ENCODE data around the gene FRMD3.

The FRMD3 gene

GRCh38 chr9:83560169-83560826 is 22.1 kb upstream of the FRMD3 start:
- TF ChIP-seq CTCF (IDR thresholded peaks at IDR 0.05), result no peak

GRCh38 chr9:83557771-83558170 is 19.6 kb upstream of the FRMD3 start:
- Histone ChIP-seq H3K4me2 (ENCODE audit: low read length) (no peak overlapping the region), H3K4me1 (no peaks in the 10 kb centered on the region), H3K27me3 (ENCODE audit: control insufficient read depth, insufficient read depth, low read length) (no peaks in the 10 kb centered on the region), H3K27ac (no peak overlapping the region), H3K9ac (no peak overlapping the region), H3K9me3 (ENCODE audit: control insufficient read depth, low read length) (no peaks in the 10 kb centered on the region), H3K4me3 (ENCODE audit: low read depth, low read length) (no peak overlapping the region), H3K79me2 (no peaks in the 10 kb centered on the region), H2AFZ (no peak overlapping the region), H3K36me3 (ENCODE audit: control insufficient read depth, insufficient read depth, low read length) (no peaks in the 10 kb centered on the region)
- TF ChIP-seq CTCF (IDR thresholded peaks at IDR 0.05), result no peak

More at GRCh38 chr9:83560169-83560826, 22.1 kb upstream of the FRMD3 start:
- no peak overlapping the region for H3K27ac ChIP-seq
- H3K4me2 ChIP-seq (ENCODE audit: low read length), result no peak overlapping the region
- H3K36me3 ChIP-seq (ENCODE audit: control insufficient read depth, insufficient read depth, low read length), result no peaks in the 10 kb centered on the region
- H3K9ac ChIP-seq, result no peak overlapping the region
- no peak overlapping the region for H3K4me3 ChIP-seq (ENCODE audit: low read depth, low read length)
- no peaks in the 10 kb centered on the region for H3K4me1 ChIP-seq
- H3K79me2 ChIP-seq, result no peaks in the 10 kb centered on the region
- no peaks in the 10 kb centered on the region for H3K27me3 ChIP-seq (ENCODE audit: control insufficient read depth, insufficient read depth, low read length)
- no peaks in the 10 kb centered on the region for H3K9me3 ChIP-seq (ENCODE audit: control insufficient read depth, low read length)
- H2AFZ ChIP-seq, result no peak overlapping the region

- H3K27ac ChIP-seq, result no peak overlapping the region
- H2AFZ ChIP-seq, result no peak overlapping the region
- no peaks in the 10 kb centered on the region for H3K9me3 ChIP-seq (ENCODE audit: control insufficient read depth, low read length)
- H3K36me3 ChIP-seq (ENCODE audit: control insufficient read depth, insufficient read depth, low read length), result no peaks in the 10 kb centered on the region
- H3K4me3 ChIP-seq (ENCODE audit: low read depth, low read length), result no peak overlapping the region
- no peak overlapping the region for H3K4me2 ChIP-seq (ENCODE audit: low read length)
- no peak for TF ChIP-seq CTCF (IDR thresholded peaks at IDR 0.05)
- no peaks in the 10 kb centered on the region for H3K4me1 ChIP-seq
- H3K27me3 ChIP-seq (ENCODE audit: control insufficient read depth, insufficient read depth, low read length), result no peaks in the 10 kb centered on the region
- no peak overlapping the region for H3K9ac ChIP-seq
- H3K79me2 ChIP-seq, result no peaks in the 10 kb centered on the region
Observed at GRCh38 chr9:83557317-83557716, 19.1 kb upstream of the FRMD3 start.

- no peak overlapping the region for H3K4me2 ChIP-seq (ENCODE audit: low read length)
- no peaks in the 10 kb centered on the region for H3K27me3 ChIP-seq (ENCODE audit: control insufficient read depth, insufficient read depth, low read length)
- no peaks in the 10 kb centered on the region for H3K36me3 ChIP-seq (ENCODE audit: control insufficient read depth, insufficient read depth, low read length)
Observed at GRCh38 chr9:83554278-83554677, 16.1 kb upstream of the FRMD3 start.

More at GRCh38 chr9:83554278-83554677, 16.1 kb upstream of the FRMD3 start:
- Histone ChIP-seq H3K4me3 (ENCODE audit: low read depth, low read length) (no peak overlapping the region), H3K4me1 (no peaks in the 10 kb centered on the region), H3K9ac (no peak overlapping the region), H3K9me3 (ENCODE audit: control insufficient read depth, low read length) (no peaks in the 10 kb centered on the region), H3K79me2 (no peaks in the 10 kb centered on the region), H2AFZ (no peak overlapping the region), H3K27ac (no peak overlapping the region)
- no peak for TF ChIP-seq CTCF (IDR thresholded peaks at IDR 0.05)
